Activated CD4-positive, alpha-beta T cell treated with anti-CD3 and anti-CD28 coated beads, Interleukin-2, amount 50 U/mL, for 24 hours (primary cell): ENCODE results near the gene TIA1.
"Not testable (repeated sequence)": the region's sequence is repeated elsewhere in the genome, so short reads cannot be mapped to it uniquely, and the experiment has no call there.

ENCODE experiments used
- DNase-seq, 2 donors: peaks; one replicate each; pipeline ENCODE4 v3.0.0-alpha.2; 2020; ENCODE audit warnings: low read depth in 1 of 2, low spot score in 1 of 2

The TIA1 gene, protein sequence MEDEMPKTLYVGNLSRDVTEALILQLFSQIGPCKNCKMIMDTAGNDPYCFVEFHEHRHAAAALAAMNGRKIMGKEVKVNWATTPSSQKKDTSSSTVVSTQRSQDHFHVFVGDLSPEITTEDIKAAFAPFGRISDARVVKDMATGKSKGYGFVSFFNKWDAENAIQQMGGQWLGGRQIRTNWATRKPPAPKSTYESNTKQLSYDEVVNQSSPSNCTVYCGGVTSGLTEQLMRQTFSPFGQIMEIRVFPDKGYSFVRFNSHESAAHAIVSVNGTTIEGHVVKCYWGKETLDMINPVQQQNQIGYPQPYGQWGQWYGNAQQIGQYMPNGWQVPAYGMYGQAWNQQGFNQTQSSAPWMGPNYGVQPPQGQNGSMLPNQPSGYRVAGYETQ

DNA sequence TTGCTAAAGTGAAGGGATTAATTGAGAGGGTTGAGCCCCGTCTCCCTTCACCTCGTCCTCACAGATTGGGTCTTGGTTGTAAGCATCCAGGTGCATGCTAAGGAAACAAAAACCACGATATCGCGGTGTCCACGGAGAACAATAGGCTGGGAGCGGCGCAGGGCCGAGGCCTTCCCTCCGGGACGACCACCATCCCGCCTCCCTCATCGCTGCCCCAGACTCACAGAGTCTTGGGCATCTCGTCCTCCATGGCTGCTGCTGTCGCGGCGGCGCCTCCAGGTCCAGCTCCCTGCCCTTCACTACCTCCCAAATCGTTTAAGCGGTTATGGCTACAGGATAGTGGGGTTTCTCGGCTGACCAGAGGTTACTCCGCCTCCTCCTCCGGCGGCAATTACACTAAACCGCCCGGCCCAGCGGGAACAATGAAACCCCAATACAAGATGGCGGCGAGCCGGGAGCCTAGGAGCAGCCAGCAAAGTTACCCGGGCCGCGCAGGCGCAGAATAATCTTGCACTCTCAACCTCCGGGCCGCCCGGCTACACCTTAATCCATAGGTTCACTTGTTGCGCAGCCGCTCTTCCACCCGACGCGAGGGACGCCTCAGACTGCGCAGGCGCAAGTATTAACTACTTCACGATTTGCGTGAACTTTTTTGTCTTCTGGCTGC is at the start of gene TIA1:
TIA1 (minus strand) TSS at position 448 of the 667 bp plus-strand sequence; CDS start at position 250, 198 bp downstream.
- peak; percentile 93 to 96 for DNase-seq

GRCh38 chr2:70297828-70298227 is 49.4 kb upstream of the TIA1 start:
- not testable (repeated sequence) for DNase-seq

GRCh38 chr2:70283500-70284191 is 35.2 kb upstream of the TIA1 start:
- DNase-seq: no peak

GRCh38 chr2:70282439-70282838 is 34.0 kb upstream of the TIA1 start:
- no peak for DNase-seq

DNA sequence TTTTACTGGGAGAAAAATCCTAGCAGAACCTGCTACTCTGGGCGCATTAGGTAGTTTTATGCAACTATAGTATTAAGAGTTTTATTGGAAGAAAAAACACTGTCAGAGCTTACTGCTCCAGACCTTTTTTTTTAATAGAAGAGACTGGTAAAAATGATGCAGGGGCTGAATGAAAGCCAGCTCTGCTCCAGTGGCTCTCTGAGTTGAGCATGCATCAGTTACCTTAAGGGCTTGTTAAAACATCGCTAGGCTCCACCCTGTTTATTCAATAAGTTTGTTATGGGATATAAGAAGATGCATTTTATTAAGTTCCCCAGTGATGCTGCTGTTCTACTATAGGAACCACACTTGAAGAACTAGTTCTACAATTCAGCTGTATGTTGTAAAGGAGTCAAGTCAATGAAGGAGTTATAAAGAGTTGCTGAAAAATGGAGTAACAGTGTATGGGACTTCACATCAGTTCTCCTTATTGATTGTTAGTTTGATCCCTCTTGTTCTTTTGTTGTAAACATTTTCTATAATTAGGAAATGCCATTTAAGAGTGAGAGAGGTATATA is 31.9 kb upstream of the TIA1 start:
- DNase-seq: no peak

GRCh38 chr2:70270323-70270722 is 21.9 kb upstream of the TIA1 start:
- DNase-seq: no peak

GRCh38 chr2:70269422-70270302 is 21.2 kb upstream of the TIA1 start:
- DNase-seq: not testable (repeated sequence)

- DNase-seq: not testable (repeated sequence)
Observed at GRCh38 chr2:70266925-70267324, 18.5 kb upstream of the TIA1 start.

DNA sequence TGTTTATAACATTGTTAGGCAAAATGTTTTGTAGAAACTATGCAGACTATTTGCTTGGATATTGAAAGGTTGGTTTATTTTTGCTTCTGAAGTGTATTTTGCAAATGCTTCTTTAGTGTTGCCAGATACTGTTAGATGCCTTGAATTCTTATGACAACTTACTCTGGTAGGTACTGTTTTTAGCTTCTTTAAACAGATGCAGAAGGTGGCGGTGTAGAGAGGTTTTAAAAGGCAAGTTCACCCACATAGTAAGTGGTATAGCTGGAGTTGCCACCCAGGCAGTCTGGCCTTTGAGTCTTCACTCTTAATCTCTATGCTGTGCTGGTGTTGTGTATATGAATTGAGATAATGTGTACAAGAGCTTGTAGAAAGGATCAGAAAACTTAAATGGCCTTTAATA is 13.1 kb upstream of the TIA1 start:
- no peak for DNase-seq

GRCh38 chr2:70258532-70258875 is 10.1 kb upstream of the TIA1 start:
- no peak for DNase-seq

GRCh38 chr2:70255637-70256314 is 7.3 kb upstream of the TIA1 start:
- DNase-seq: no peak

DNA sequence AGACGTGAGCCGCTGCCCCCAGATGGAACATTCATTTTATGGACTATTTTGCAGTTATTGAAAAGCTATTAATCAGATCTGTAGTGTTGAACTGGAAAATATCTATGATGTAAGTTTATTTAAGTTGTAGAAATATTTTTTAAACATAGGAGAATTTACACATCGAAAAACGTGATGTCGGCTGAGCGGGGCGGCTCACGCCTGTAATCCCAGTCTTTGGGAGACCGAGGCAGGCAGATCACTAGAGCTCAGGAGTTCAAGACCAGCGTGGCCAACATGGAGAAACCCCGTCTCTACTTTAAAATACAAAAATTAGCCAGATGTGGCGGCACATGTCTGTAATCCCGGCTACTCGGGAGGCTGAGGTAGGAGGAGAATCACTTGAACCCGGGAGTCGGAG is 2.0 kb upstream of the TIA1 start:
- DNase-seq: no peak

DNA sequence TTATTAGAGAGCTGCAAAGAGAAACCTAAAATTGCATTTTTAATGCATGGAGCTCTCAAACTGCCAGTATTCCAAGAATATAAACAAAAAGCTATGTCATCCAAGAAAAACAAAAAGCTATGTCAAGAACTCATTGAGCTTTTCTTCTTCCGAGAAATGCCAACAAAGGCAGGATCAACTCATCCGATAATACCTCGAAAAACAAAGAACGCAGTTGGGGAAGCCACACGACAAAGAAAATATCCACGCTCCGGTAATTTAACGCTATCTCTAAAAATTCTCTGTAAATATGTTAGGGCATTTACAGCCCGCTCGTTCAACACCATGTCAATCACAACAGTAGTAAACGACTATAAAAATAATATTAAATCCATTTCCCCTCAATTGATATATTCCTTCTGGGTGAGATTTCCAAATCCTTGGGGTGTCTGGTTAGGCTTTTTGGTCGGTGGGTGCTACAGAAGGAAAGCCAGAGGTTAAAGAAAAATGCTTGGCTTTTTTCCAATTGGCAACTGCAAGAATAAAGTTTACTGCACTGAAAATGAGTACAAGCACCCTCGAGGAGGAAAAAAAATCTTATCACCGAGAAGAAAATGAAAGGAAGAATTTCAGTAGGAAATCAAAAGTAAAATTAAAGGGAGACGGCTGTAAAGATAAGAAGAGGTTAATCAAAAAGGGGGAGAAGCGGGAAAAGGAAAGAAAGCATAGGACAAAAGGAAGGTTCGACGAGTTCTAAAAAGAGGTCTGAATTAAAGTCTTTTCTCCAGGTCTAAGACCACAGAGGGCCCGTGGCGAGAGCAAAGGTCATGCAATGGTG is 856 bp downstream of the TIA1 start:
- no peak for DNase-seq

- no peak for DNase-seq
Observed at GRCh38 chr2:70243806-70244584, 4.4 kb downstream of the TIA1 start.

- no peak for DNase-seq
Observed at GRCh38 chr2:70242552-70242951, 5.9 kb downstream of the TIA1 start.

- DNase-seq: no peak
Observed at GRCh38 chr2:70241340-70241739, 7.1 kb downstream of the TIA1 start.

DNA sequence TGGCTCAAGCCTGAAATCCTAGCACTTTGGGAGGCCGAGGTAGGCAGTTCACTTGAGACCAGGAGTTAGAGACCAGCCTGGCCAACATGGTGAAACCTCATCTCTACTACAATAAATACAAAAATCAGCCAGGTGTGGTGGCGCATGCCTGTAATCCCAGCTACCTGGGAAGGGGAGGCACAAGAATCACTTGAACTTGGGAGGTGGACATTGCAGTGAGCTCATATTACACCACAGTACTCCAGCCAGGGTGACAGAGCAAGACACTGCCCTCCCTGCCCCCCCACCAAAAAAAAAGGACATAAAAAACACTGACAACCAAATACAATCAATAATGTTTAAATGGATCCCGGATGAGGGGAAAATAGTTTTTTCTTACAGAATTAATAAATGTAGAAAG is 7.8 kb downstream of the TIA1 start:
- no peak for DNase-seq

- DNase-seq: no peak
Observed at GRCh38 chr2:70233926-70234325, 14.5 kb downstream of the TIA1 start.

DNA sequence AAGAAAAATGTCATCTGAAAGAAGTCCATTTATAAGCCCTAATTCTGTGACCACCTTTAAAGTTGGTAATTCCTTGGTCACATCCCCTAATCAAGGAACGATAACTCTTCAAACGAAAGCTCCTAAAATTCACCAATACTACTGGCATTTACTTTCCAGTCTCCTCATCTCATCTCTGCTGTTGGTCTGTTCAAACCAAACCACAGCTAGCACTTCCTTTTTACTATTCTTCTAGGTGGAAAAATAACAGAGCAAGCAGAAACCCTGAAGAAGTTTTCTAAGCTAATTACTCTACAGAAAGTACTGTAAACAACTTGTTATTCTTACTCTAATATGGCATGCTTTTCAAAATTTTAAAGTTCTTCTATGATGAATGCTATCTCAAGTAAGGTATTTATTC is 21.6 kb downstream of the TIA1 start:
- DNase-seq: no peak
